SK-N-SH treated with all-trans-retinoic acid at 6 μM for 48 hours (cell line): ENCODE measurements around the gene IFI6.
"Not testable (repeated sequence)": the region's sequence is repeated elsewhere in the genome, so short reads cannot be mapped to it uniquely, and the experiment has no call there.

Experiments used
- ATAC-seq: fragments of 200-7000 bp; cut with Tn5 transposase; 3 replicates; pipeline ENCODE4 v1.9.1; 2020; ENCODE audit warnings: mild to moderate bottlenecking, moderate library complexity
- ARNTL ChIP-seq: fragments of 450-650 bp; formaldehyde crosslinking; IDR thresholded peaks from 2 replicates; pipeline ENCODE4 v1.5.0; 2020; ENCODE audit warnings: low read depth, mild to moderate bottlenecking, moderate library complexity, borderline replicate concordance
- BACH2 ChIP-seq: fragments of 250-450 bp; sonication (Bioruptor Pico); IDR thresholded peaks from 2 replicates; pipeline ENCODE4 v1.9.0; 2021; ENCODE audit warnings: mild to moderate bottlenecking, borderline replicate concordance
- CREB5 ChIP-seq: fragments of 250-450 bp; sonication (Bioruptor Pico); IDR thresholded peaks from 2 replicates; pipeline ENCODE4 v1.5.1; 2020; ENCODE audit warnings: low read depth, mild to moderate bottlenecking, moderate library complexity
- CSDC2 ChIP-seq: fragments of 250-450 bp; sonication (Bioruptor Pico); IDR thresholded peaks from 2 replicates; pipeline ENCODE4 v1.5.0; 2020; ENCODE audit warnings: mild to moderate bottlenecking, moderate library complexity
- ESRRG ChIP-seq: fragments of 250-450 bp; sonication (Bioruptor Pico); IDR thresholded peaks from 2 replicates; pipeline ENCODE4 v1.6.1; 2021; ENCODE audit warnings: mild to moderate bottlenecking
- GLIS3 ChIP-seq: fragments of 250-450 bp; sonication (Bioruptor Pico); IDR thresholded peaks from 2 replicates; pipeline ENCODE4 v1.5.0; 2020; ENCODE audit warnings: mild to moderate bottlenecking, moderate library complexity
- ISL1 ChIP-seq: fragments of 250-450 bp; sonication (Bioruptor Pico); IDR thresholded peaks from 2 replicates; pipeline ENCODE4 v2.1.2; 2022; ENCODE audit warnings: mild to moderate bottlenecking, moderate library complexity
- OSR1 ChIP-seq: fragments of 250-450 bp; sonication (Bioruptor Pico); IDR thresholded peaks from 2 replicates; pipeline ENCODE4 v1.8.0; 2022; ENCODE audit warnings: moderate library complexity, mild to moderate bottlenecking, inconsistent platforms
- PATZ1 ChIP-seq: fragments of 250-450 bp; sonication (Bioruptor Pico); IDR thresholded peaks from 2 replicates; pipeline ENCODE4 v1.8.0; 2020; ENCODE audit warnings: mild to moderate bottlenecking, moderate library complexity, borderline replicate concordance
- POU6F1 ChIP-seq: fragments of 250-450 bp; sonication (Bioruptor Pico); IDR thresholded peaks from 2 replicates; pipeline ENCODE4 v1.8.0; 2021; ENCODE audit warnings: low read depth, mild to moderate bottlenecking, moderate library complexity, borderline replicate concordance
- PPARA ChIP-seq: fragments of 250-450 bp; sonication (Bioruptor Pico); IDR thresholded peaks from 2 replicates; pipeline ENCODE4 v1.5.0; 2020; ENCODE audit warnings: mild to moderate bottlenecking, borderline replicate concordance
- SNAI2 ChIP-seq: fragments of 250-450 bp; sonication (Bioruptor Pico); IDR thresholded peaks from 2 replicates; pipeline ENCODE4 v1.5.0; 2020; ENCODE audit warnings: mild to moderate bottlenecking, moderate library complexity
- TCF4 ChIP-seq: fragments of 250-450 bp; sonication (Bioruptor Pico); IDR thresholded peaks from 2 replicates; pipeline ENCODE4 v1.8.0; 2021; ENCODE audit warnings: mild to moderate bottlenecking, moderate library complexity, borderline replicate concordance
- TOX ChIP-seq: fragments of 250-450 bp; sonication (Bioruptor Pico); IDR thresholded peaks from 2 replicates; pipeline ENCODE4 v1.8.0; 2021; ENCODE audit warnings: mild to moderate bottlenecking, moderate library complexity, borderline replicate concordance
- ZC3H10 ChIP-seq: fragments of 250-450 bp; sonication (Bioruptor Pico); IDR thresholded peaks from 2 replicates; pipeline ENCODE4 v1.5.1; 2021; ENCODE audit warnings: mild to moderate bottlenecking, moderate library complexity
- ZFP3 ChIP-seq: fragments of 250-450 bp; sonication (Bioruptor Pico); IDR thresholded peaks from 2 replicates; pipeline ENCODE4 v1.5.0; 2020; ENCODE audit warnings: mild to moderate bottlenecking, moderate library complexity
- ZFP30 ChIP-seq: fragments of 450-650 bp; formaldehyde crosslinking; IDR thresholded peaks from 2 replicates; pipeline ENCODE4 v1.5.0; 2022; ENCODE audit warnings: mild to moderate bottlenecking, moderate library complexity
- ZNF565 ChIP-seq: fragments of 450-650 bp; formaldehyde crosslinking; conservative IDR thresholded peaks from 2 replicates; pipeline ENCODE4 v1.5.0; 2020; ENCODE audit warnings: low read depth, mild to moderate bottlenecking, moderate library complexity
- ZNF70 ChIP-seq: fragments of 450-650 bp; formaldehyde crosslinking; IDR thresholded peaks from 2 replicates; pipeline ENCODE4 v1.5.0; 2020; ENCODE audit warnings: mild to moderate bottlenecking, moderate library complexity
- ZNF8 ChIP-seq: fragments of 450-650 bp; formaldehyde crosslinking; IDR thresholded peaks from 2 replicates; pipeline ENCODE4 v1.5.0; 2020; ENCODE audit warnings: mild to moderate bottlenecking, moderate library complexity
- TF ChIP-seq, protein P1 (sequence below): fragments of 250-450 bp; sonication (Bioruptor Pico); IDR thresholded peaks from 2 replicates; pipeline ENCODE4 v1.5.0; 2020; ENCODE audit warnings: mild to moderate bottlenecking, moderate library complexity
- TF ChIP-seq, protein P2 (sequence below): fragments of 250-450 bp; sonication (Bioruptor Pico); IDR thresholded peaks from 2 replicates; pipeline ENCODE4 v1.5.1; 2021; ENCODE audit warnings: mild to moderate bottlenecking, moderate library complexity

Gene IFI6

DNA sequence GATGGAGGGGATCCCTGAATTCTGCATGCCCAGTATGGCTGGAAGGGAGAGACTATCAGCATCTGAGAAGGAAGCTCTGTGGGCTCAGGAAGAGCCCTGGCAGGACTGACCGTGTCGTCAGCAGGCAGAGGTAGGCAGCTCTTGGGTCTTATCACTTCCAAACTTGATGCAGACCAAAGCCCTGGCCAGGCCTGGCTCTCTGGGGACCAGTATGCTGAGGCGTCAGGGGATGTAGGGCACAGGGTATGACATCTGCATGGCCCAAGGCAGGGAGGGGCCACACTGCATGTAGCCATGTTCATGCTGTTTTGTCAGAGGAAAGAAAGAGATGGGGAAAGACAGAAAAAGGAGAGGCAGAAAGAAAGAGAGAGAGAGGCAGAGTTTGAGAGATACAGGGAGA is 43.3 kb downstream of the IFI6 start:
- peak; percentile 38; the same call in 1 of the 3 replicates for ATAC-seq
- TF ChIP-seq PATZ1 (CRISPR knock-in tag) (no peak), ZNF565 (CRISPR knock-in tag) (no peak), SNAI2 (CRISPR knock-in tag) (no peak), TCF4 (no peak), TOX (CRISPR knock-in tag) (no peak), ZFP3 (CRISPR knock-in tag) (no peak), ZNF70 (no peak), ZFP30 (CRISPR knock-in tag) (no peak), CREB5 (no peak), CSDC2 (CRISPR knock-in tag) (no peak), OSR1 (no peak), GLIS3 (no peak), ESRRG (CRISPR knock-in tag) (no peak), BACH2 (CRISPR knock-in tag) (no peak), PPARA (CRISPR knock-in tag) (no peak), ISL1 (CRISPR knock-in tag) (no peak)
- TF ChIP-seq, protein P1, sequence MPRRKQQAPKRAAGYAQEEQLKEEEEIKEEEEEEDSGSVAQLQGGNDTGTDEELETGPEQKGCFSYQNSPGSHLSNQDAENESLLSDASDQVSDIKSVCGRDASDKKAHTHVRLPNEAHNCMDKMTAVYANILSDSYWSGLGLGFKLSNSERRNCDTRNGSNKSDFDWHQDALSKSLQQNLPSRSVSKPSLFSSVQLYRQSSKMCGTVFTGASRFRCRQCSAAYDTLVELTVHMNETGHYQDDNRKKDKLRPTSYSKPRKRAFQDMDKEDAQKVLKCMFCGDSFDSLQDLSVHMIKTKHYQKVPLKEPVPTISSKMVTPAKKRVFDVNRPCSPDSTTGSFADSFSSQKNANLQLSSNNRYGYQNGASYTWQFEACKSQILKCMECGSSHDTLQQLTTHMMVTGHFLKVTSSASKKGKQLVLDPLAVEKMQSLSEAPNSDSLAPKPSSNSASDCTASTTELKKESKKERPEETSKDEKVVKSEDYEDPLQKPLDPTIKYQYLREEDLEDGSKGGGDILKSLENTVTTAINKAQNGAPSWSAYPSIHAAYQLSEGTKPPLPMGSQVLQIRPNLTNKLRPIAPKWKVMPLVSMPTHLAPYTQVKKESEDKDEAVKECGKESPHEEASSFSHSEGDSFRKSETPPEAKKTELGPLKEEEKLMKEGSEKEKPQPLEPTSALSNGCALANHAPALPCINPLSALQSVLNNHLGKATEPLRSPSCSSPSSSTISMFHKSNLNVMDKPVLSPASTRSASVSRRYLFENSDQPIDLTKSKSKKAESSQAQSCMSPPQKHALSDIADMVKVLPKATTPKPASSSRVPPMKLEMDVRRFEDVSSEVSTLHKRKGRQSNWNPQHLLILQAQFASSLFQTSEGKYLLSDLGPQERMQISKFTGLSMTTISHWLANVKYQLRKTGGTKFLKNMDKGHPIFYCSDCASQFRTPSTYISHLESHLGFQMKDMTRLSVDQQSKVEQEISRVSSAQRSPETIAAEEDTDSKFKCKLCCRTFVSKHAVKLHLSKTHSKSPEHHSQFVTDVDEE = no peak
- TF ChIP-seq, protein P2, sequence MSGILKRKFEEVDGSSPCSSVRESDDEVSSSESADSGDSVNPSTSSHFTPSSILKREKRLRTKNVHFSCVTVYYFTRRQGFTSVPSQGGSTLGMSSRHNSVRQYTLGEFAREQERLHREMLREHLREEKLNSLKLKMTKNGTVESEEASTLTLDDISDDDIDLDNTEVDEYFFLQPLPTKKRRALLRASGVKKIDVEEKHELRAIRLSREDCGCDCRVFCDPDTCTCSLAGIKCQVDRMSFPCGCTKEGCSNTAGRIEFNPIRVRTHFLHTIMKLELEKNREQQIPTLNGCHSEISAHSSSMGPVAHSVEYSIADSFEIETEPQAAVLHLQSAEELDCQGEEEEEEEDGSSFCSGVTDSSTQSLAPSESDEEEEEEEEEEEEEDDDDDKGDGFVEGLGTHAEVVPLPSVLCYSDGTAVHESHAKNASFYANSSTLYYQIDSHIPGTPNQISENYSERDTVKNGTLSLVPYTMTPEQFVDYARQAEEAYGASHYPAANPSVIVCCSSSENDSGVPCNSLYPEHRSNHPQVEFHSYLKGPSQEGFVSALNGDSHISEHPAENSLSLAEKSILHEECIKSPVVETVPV (CRISPR knock-in tag) = no peak

- ATAC-seq = not testable (repeated sequence)
Observed at GRCh38 chr1:27627733-27628132, 44.3 kb downstream of the IFI6 start.

DNA sequence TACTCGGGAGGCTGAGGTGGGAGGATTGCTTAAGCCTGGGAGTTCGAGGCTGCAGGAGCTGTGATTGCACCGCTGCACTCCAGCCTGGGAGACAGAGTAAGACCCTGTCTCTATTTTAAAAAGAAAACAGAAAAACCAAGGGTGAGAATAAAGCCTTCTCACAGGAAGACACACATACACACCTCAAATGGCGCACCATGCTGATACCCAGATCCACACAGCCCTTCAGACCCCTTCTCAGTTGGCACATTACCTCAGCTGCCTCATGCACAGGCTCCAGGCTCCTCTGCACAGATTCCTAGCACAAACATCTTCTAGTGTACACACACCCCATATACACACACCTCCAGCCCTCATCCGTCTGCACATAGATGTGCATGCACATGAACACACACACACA is 44.9 kb downstream of the IFI6 start:
- ATAC-seq = no peak
- TF ChIP-seq ZNF70 (no peak), POU6F1 (no peak), TOX (CRISPR knock-in tag) (no peak), ZNF8 (CRISPR knock-in tag) (no peak), ZNF565 (CRISPR knock-in tag) (no peak), PATZ1 (CRISPR knock-in tag) (no peak), OSR1 (no peak), ZFP3 (CRISPR knock-in tag) (no peak), PPARA (CRISPR knock-in tag) (no peak), BACH2 (CRISPR knock-in tag) (no peak), ZC3H10 (no peak), GLIS3 (no peak), ARNTL (CRISPR knock-in tag) (no peak), ESRRG (CRISPR knock-in tag) (no peak), ISL1 (CRISPR knock-in tag) (no peak), ZFP30 (CRISPR knock-in tag) (no peak)
- TF ChIP-seq, protein P2 (CRISPR knock-in tag) = no peak
- TF ChIP-seq, protein P1 = no peak
